ENCODE results near the gene RAC3.

- TF ChIP-seq POLR2A (IDR thresholded peaks at IDR 0.05) (no peak), EP300 (IDR thresholded peaks at IDR 0.05) (no peak)
- TF ChIP-seq, protein P1, sequence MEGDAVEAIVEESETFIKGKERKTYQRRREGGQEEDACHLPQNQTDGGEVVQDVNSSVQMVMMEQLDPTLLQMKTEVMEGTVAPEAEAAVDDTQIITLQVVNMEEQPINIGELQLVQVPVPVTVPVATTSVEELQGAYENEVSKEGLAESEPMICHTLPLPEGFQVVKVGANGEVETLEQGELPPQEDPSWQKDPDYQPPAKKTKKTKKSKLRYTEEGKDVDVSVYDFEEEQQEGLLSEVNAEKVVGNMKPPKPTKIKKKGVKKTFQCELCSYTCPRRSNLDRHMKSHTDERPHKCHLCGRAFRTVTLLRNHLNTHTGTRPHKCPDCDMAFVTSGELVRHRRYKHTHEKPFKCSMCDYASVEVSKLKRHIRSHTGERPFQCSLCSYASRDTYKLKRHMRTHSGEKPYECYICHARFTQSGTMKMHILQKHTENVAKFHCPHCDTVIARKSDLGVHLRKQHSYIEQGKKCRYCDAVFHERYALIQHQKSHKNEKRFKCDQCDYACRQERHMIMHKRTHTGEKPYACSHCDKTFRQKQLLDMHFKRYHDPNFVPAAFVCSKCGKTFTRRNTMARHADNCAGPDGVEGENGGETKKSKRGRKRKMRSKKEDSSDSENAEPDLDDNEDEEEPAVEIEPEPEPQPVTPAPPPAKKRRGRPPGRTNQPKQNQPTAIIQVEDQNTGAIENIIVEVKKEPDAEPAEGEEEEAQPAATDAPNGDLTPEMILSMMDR (IDR thresholded peaks at IDR 0.05), result no peak
Measured at GRCh38 chr17:82055965-82056728, 24.7 kb downstream of the RAC3 start.

Measured in tibial nerve (tissue), 4 donors.